ENCODE data around the gene SEL1L3.

DNA sequence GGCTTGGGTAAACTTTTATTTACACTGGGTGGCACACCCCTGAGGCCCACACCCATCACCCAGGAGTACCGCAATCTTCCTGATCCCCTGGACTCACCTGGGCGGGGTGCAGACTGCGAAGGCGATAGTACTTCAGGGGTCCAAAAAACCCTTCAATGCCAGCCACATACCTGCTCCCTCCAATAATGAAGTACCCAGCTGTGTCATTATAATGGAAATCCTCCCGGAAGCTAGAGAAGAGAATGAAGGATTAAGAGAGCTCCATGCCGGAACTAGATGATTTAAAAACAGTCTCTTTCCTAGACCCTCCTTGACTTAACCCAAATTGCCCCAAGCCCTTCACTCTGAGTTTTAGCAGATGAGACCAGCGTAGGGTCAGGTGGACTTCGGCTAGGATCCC is 40.9 kb downstream of the SEL1L3 start:
- TF ChIP-seq CTCF (conservative IDR thresholded peaks at IDR 0.05; ENCODE audit: low read length) (no peak), EZH2phosphoT487 (IDR thresholded peaks at IDR 0.05; ENCODE audit: borderline replicate concordance, low read depth, low read length) (no peak)

All from OCI-LY7 (cell line).